Stimulated activated CD4-positive, alpha-beta T cell treated with anti-CD3 and anti-CD28 coated beads, Interleukin-2, amount 100 ng/mL, for 48 hours (primary cell): ENCODE results near the gene ZNF454.

Experiments used
- DNase-seq, 2 donors: peaks; one replicate each; pipeline ENCODE4 v3.0.0-alpha.2; 2020

Gene ZNF454

GRCh38 chr5:178940569-178941360 lies at the start of gene ZNF454:
TSS of gene ZNF454 (plus strand) at chr5:178941198. CDS start at chr5:178942792, 1,594 bp downstream.
- DNase-seq: no peak

DNA sequence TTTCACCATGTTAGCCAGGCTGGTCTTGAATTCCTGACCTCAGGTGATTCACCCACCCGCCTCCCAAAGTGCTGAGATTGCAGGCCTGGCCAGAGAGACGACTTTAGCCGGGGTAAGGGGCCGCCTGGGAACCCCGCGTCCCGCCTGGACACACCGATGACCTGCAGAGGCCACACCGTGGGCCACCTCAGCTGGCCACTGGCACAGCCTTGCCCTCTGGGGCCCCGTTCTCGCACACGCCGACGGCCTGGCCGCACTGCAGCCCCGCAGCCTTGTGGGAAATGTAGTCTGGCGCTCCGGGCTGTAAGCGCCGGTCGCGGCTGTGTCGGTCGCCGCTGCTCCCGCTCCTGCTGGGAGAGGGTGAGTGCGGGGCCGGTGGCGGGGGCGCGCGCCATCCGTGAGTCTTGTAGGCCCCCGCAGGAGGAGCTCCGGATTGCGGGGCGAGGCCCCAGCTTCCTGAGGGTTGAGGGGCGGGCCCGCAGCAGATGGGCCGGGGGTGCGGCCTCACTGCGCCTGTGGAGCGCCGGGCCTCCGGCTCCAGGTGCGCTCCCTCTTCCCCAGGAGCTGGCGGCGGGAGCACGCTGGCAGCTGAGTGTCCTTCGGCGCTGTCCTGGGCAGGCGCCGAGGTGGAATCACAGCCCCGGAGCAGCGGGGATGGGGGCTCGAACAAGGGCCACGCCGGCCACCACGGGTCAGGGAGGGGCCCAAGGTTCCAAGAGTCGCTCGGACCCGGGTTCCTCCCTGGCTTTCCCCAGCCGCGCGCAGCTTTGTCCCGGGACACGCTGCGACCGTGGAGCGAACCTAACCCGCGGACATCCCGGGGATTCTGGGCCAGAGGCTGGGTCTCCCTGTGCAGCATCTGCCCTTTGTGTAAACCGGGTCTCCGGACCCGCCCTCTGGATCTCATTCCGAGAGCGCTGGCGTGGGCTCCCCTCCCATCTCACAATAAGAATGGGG lies 45.1 kb upstream of the ZNF454 start, which contains the start of gene ZFP2:
TSS of gene ZFP2 (plus strand) at position 299 of the 957 bp plus-strand sequence. CDS start 35,401 bp downstream, outside the sequence.
- peak; percentile 15 to 18 for DNase-seq

DNA sequence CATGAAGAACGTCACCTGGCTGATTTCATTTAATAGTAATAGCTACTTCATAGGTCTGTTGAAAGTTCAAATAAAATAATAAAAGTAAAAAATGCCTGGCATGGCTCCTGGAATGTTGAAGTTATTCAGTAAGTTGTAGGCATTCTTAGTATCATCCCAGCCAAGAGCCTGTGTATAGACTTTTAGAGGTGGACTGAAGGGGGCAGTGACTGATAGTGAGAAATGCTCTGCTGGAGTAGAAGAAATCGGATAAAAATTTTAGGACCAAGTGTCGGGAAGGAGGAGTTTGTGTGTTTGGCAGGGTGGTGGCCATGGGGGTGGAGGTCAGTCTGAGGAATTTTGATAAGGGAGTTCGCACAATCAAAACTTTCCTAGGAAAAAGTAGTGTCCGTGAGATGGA lies 41.7 kb upstream of the ZNF454 start:
- DNase-seq: no peak

DNA sequence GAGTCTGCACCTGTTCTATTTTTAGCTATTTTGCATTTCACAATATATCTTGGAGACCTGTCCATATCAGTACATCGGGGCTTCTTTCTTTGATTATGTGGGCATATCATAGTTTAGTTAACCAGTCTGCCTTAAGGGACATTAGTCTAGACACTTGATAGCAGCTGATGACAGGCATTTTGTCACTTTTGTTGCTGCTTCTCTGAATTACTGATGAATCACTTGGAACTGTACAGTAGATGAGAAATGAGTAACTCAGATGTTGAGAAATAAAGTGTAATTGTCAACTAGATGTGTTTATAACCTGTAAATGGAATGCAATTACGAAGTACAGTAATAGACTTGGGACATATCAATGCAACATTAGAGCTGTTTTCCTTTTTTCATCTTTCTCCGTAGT lies 38.1 kb upstream of the ZNF454 start:
- DNase-seq: no peak

- DNase-seq: no peak
Observed at GRCh38 chr5:178931846-178932760, 8.9 kb upstream of the ZNF454 start.

DNA sequence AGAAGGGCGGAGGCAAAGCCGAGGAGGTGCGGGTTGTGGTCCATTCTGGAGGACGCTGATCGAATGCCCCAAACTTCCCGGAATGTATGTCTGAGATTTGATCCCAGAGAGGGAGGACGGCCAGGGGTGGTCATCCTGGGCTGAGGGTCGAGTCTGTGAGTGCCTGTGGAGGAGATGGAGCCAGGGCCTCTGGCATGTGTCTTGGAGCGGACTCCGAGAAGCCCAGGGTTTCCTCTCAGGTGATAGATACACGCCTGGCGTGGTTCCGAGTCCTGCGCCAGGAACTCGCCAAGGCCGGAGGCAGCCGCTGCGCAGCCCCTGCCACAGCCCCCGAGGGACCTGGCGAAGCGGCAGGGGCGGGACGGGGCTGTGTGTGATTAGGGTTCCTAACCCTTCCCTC lies 363 bp downstream of the ZNF454 start:
- no peak for DNase-seq

- no peak for DNase-seq
Observed at GRCh38 chr5:178965465-178966055, 24.6 kb downstream of the ZNF454 start.

DNA sequence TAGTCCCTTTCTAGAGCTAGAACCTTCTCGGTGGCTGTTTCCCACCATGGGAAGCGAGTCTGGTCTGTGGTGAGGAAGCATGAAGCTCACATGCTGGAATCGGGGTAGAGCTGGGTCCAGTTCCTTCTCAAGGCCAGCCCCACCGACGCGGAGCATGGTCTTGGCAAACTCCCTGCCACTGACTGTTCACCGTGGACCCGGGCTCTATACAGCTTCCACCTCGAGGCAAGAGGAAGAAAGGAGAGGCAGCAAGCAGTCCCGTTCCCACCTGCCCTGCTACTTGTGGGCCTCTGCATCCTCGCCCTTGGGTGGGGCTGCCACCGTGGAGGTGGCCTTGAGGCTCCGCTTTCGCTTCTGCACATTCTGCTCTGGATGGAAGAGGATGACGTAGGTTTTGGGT lies 40.4 kb downstream of the ZNF454 start:
- no peak for DNase-seq

DNA sequence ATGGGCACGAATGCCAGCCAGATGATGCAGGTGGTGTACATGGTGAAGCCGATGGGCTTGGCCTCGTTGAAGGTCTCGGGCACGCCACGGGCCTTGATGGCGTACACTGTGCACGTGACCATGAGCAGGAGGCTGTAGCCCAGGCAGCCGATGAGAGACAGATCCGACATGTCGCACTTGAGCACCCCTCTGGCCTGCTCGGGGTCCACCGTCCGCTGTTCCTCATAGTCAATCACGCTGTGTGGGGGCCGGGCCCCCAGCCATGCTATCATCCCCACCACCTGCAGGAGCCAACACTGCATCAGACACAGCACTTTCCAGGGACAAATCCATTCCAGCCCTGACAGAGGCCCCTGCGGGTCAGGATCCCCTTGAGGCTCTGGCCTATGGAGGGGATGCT lies 41.9 kb downstream of the ZNF454 start:
- DNase-seq: no peak

DNA sequence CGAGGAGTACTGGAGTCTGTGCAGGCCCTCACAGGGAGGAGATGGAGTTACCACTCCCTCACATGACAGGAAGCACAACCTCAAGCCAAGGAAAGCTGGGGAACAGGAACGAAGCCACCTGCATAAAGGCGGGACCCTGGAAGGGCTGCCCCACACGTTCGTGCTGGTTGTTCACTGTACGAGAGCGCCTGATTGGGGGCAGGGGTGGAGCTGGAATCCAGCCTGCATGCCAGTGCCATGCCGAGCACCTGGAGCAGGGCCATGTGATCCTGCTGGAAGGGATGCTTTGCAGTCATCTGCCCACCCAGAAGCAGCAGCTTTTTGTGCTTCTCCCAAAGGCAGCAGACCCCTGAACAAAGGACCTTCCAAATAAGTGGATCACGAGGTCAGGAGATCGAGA lies 42.7 kb downstream of the ZNF454 start:
- DNase-seq: no peak

GRCh38 chr5:178984145-178985072 lies 43.4 kb downstream of the ZNF454 start:
- no peak for DNase-seq

DNA sequence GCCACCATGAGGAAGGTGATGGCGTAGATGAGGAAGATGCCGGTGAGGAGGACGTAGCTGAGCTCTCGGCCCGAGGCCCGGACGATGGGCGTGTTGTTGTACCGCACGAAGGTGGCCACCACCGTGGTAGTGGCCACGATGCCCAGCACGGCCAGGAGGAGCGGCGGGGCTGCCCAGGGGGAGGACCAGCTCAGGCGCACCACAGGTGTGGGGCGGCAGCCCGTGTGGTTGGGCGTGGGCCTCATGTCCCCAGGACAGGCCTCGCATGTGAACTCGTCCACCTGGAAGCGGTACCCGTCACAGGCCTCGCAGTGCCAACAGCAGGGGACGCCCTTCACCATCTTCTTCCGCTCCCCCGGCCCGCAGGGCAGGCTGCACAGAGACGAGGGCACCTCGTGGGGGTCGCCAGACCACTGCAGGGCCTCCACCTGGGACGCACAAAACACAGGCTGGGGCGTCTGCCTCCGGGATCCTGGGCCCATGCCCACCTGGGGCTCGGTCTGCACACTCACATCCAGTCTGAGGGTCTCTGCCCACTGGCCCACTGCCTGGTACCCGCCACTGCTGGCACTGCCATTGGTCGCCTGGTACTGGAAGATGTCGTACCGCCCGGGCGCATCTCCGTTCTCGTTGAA lies 45.4 kb downstream of the ZNF454 start:
- DNase-seq: no peak

GRCh38 chr5:178988436-178989220 lies 47.6 kb downstream of the ZNF454 start:
- DNase-seq: no peak

- no peak for DNase-seq
Observed at GRCh38 chr5:178989311-178989710, 48.3 kb downstream of the ZNF454 start.

DNA sequence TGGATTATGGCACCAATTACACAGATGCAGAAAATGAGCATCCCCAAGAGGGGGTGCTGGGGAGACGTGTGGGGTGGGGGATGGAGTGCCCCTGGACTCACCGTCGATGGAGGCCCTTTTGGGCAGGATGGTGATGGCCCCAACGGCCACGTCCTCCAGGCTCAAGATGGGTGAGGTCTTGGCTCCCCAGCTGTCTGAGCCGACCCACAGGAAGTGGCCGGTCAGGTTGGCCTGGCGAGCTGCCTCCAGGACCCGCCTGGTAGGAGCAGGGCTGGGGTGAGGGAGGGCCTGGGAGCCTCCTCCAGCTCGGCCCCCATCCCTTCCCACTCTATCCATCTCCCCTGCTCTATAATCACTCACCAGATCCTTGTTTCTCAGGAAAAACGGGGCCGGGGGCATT lies 49.5 kb downstream of the ZNF454 start:
- DNase-seq: no peak

DNA sequence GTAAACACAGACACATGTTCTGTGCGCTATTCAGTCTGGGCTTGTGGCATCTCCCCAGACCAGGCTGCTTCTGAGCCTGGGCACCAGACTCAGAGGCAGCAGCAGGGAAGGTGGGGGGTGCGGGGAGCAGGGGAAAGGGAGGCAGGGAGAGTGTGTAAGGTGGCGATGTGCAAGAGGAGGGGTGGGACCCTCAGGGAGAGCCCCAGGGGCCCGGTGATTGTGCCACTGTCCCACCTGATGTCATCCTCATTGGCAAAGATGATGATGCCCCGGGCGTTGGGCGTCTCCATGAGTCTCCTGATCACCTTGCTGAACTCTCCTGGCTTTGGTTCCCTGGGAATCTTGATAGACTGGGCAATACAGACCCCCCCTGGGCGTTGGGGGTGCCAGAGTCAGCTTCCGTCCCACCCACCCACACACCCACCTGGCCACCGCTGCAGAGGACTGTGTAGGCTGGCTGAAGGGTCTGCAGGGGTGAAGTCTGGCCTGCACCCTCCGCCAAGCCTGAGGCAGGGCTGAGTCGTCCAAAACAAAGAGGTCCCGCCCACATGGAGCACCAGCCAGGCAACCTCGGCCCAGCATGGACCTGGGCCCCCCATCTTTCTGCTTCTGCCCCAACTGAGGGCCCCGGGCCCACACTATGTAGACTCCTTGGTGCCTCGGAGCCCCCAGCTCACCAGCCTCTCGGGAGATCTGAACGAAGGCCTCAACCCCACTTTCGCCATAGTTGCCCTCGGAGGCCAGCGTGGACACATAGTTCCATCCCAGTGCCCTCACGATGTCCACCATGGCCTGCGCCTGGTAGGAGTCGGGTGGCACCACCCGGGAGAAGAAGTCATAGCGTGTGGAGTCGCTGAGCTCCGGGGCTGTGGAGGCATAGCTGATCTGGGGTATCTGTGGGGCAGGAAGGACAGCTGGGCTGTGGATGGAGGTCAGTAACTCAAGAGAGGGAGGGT lies 50.5 kb downstream of the ZNF454 start:
- DNase-seq: no peak

- DNase-seq: no peak
Observed at GRCh38 chr5:178992291-178992895, 51.4 kb downstream of the ZNF454 start.

DNA sequence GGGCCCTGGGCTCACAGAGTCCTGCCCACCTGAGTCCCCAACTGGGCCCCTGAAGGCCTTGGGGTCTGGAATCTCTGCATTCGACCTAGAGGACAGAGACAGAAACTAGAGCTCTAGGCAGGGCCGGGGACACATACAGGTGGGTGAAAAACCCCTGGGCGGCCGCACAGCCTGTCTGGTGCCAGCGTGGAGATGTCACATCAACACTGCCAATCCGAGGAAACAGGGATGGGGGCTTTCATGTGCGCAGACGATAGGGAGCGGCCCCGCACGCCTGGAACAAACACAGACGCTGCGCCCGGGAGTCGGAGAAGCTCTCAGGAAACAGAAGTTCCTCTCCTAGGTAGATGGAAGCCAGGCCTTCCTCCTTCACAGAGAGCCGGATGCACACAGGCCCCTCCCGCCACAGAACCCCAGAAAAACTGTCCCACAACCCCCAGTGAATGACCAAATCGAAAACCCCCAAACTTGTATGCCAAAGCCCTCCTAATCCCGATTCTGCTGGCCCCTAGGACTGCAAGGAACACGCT lies 52.3 kb downstream of the ZNF454 start:
- no peak for DNase-seq
